H1 (cell line): ENCODE measurements around the gene TRHDE. TPM values are rescaled to one million over a fixed set of nuclear protein-coding genes. Genes with fewer than 3 reads are reported as not detected.

Experiments
- GTF2F1 ChIP-seq: IDR thresholded peaks from 2 replicates; pipeline ENCODE4 v1.6.1; 2012; ENCODE audit warnings: low read depth, low read length, improper control_type of control experiment, borderline replicate concordance
- POU5F1 ChIP-seq: IDR thresholded peaks from 2 replicates; pipeline ENCODE4 v1.6.1; 2011; ENCODE audit warnings: low read depth, mild to moderate bottlenecking, low read length, moderate library complexity
- SIX5 ChIP-seq: IDR thresholded peaks from 2 replicates; pipeline ENCODE4 v1.6.1; 2011; ENCODE audit warnings: mild to moderate bottlenecking, low read depth, low read length
- polyA plus RNA-seq, 7 experiments: library from polyadenylated mRNA; depleted of rRNA in 3 of 7; stranded (reverse) in 5 of 7; unstranded in 2 of 7; fragments of >200 nt in 5 of 7; fragments of 200-250 nt in 2 of 7; gene quantifications; 1 replicate in 5 of 7; 2 replicates in 1 of 7; 4 replicates in 1 of 7; pipeline versions ENCODE4 v1.2.1 to v1.2.3, GENCODE V29; 2011 to 2013; ENCODE audit warnings: missing spikeins in 2 of 7, mixed read lengths in 2 of 7
- total RNA-seq: library from RNA; stranded (reverse); fragmentation: NEBNext Ultra II Directional; extraction: Animal tissue kit (Norgen Biotek cat#: 25700); gene quantifications from 2 replicates; pipeline ENCODE4 v1.2.1, GENCODE V29; 2021
- TF ChIP-seq, protein P1 (sequence below): IDR thresholded peaks from 2 replicates; pipeline ENCODE4 v1.6.1; 2012; ENCODE audit warnings: inconsistent platforms

The TRHDE gene
- total and polyA plus RNA-seq, 2 of the 8 experiments (the other 6 are each of a cell fraction or from before 2014, with no cell fraction given): 1.3 to 5.0 TPM

DNA sequence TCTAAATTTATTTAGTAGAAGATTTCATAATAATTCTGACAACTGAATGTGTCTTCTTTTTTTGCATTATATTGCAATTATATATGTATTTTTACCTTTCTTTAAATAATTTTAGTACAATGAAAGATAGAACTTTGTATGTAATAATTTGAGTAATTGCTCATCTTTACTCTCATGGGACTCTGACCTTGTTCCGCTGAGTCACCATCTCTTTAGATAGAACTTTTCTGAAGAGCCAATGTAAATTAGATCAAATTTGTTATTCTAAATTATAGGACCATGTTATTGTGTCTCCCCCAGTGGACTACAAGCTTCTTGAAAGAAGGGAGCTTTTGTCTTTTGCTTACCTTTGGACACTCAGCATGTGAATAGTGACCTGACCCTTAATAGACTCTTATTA, 96.1 kb downstream of the TRHDE start (continued):
- TF ChIP-seq, protein P1, sequence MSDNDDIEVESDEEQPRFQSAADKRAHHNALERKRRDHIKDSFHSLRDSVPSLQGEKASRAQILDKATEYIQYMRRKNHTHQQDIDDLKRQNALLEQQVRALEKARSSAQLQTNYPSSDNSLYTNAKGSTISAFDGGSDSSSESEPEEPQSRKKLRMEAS: no peak
- TF ChIP-seq SIX5 (no peak), POU5F1 (no peak), GTF2F1 (no peak)
